WERI-Rb-1 (cell line): ENCODE measurements around the gene ESRRA.

Source experiments
- DNase-seq: peaks from one replicate; pipeline ENCODE4 v3.0.0-alpha.2; 2020
- H3K27ac ChIP-seq: fragments of 250-450 bp; sonication (Bioruptor Pico); 2 replicates; pipeline ENCODE4 v1.5.1; 2020; ENCODE audit warnings: mild to moderate bottlenecking, moderate library complexity
- H3K27me3 ChIP-seq: fragments of 250-450 bp; sonication (Bioruptor Pico); 2 replicates; pipeline ENCODE4 v1.5.1; 2021; ENCODE audit warnings: mild to moderate bottlenecking, low read depth, moderate library complexity; ENCODE audit not compliant: insufficient read depth, severe bottlenecking
- H3K36me3 ChIP-seq: fragments of 250-450 bp; sonication (Bioruptor Pico); 2 replicates; pipeline ENCODE4 v1.5.1; 2020; ENCODE audit warnings: mild to moderate bottlenecking, moderate library complexity
- H3K4me3 ChIP-seq: 2 replicates; pipeline ENCODE4 v1.5.1; 2011; ENCODE audit warnings: low read depth, mild to moderate bottlenecking, control low read depth, low read length
- H3K9me3 ChIP-seq: fragments of 250-450 bp; sonication (Bioruptor Pico); 2 replicates; pipeline ENCODE4 v1.5.1; 2021; ENCODE audit warnings: mild to moderate bottlenecking, moderate library complexity; ENCODE audit not compliant: severe bottlenecking
- CTCF ChIP-seq: IDR thresholded peaks from 2 replicates; pipeline ENCODE4 v1.5.1; 2011; ENCODE audit warnings: low read depth, mild to moderate bottlenecking, control low read depth, inconsistent platforms, low read length

ESRRA gene

GRCh38 chr11:64352995-64353714, 47.8 kb downstream of the ESRRA start:
- Histone ChIP-seq H3K27ac (no peak overlapping the region), H3K4me3 (no peak overlapping the region), H3K27me3 (no peaks in the 10 kb centered on the region), H3K9me3 (no peaks in the 10 kb centered on the region), H3K36me3 (no peaks in the 10 kb centered on the region)
- DNase-seq, result no peak
- TF ChIP-seq CTCF, result no peak

- H3K27ac ChIP-seq, result no peak overlapping the region
- DNase-seq, result peak; percentile 6
- H3K27me3 ChIP-seq, result no peaks in the 10 kb centered on the region
- no peak overlapping the region for H3K4me3 ChIP-seq
- no peak for TF ChIP-seq CTCF
- no peaks in the 10 kb centered on the region for H3K9me3 ChIP-seq
- H3K36me3 ChIP-seq, result no peaks in the 10 kb centered on the region
Observed at GRCh38 chr11:64353715-64354506, 48.6 kb downstream of the ESRRA start.

GRCh38 chr11:64355078-64355940, 50.0 kb downstream of the ESRRA start:
- Histone ChIP-seq H3K4me3 (no peak overlapping the region), H3K36me3 (no peaks in the 10 kb centered on the region), H3K27me3 (no peaks in the 10 kb centered on the region), H3K9me3 (no peaks in the 10 kb centered on the region), H3K27ac (peak overlapping the region; percentile 41; the same call in 1 of the 2 replicates)
- peak; percentile 87 for DNase-seq
- peak; percentile 78 for TF ChIP-seq CTCF

- Histone ChIP-seq H3K27ac (no peak overlapping the region), H3K27me3 (no peaks in the 10 kb centered on the region), H3K4me3 (no peak overlapping the region), H3K36me3 (peaks cover 3% of the 10 kb centered on the region), H3K9me3 (no peaks in the 10 kb centered on the region)
- peak; percentile 80 for TF ChIP-seq CTCF
- peak; percentile 91 for DNase-seq
Observed at GRCh38 chr11:64356498-64357411, 51.4 kb downstream of the ESRRA start.

GRCh38 chr11:64357446-64357845, 52.1 kb downstream of the ESRRA start:
- no peaks in the 10 kb centered on the region for H3K27me3 ChIP-seq
- H3K4me3 ChIP-seq, result no peak overlapping the region
- H3K9me3 ChIP-seq, result no peaks in the 10 kb centered on the region
- TF ChIP-seq CTCF, result no peak
- no peak overlapping the region for H3K27ac ChIP-seq
- no peak for DNase-seq
- H3K36me3 ChIP-seq, result peaks cover 10% of the 10 kb centered on the region
